Stimulated activated CD4-positive, alpha-beta T cell treated with anti-CD3 and anti-CD28 coated beads, Interleukin-1b, Interleukin-23, amount 100 ng/mL, for 4 hours (primary cell): Measurements from ENCODE around the gene PAPPA2.

Source experiments
- DNase-seq, 2 donors: peaks; one replicate each; pipeline ENCODE4 v3.0.0-alpha.2; 2020; ENCODE audit warnings: low read depth in 2 of 2

Gene PAPPA2

GRCh38 chr1:176854758-176855745 lies 392.1 kb downstream of the PAPPA2 start:
- DNase-seq: no peak

DNA sequence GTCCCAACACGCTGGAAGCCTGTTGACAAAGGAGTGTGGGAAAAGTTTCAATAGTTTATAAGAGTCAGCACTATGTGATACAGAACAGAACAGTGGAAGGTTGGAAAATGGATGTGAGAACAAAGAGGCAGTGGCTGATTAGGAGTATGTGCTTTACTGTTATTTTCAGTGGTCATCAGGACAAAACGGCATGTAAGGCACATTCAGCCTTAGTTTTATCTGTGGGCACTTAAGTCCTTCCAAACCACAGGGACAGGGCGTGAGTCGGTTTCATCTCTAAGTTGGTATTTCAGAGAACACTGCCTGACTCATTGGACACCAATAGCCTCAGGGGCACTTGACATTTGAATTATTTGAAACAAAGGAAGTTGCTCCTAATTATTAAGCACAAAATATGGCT lies 394.7 kb downstream of the PAPPA2 start:
- DNase-seq: no peak

- no peak for DNase-seq
Measured at GRCh38 chr1:176858433-176858916, 395.5 kb downstream of the PAPPA2 start.

- DNase-seq: no peak
Measured at GRCh38 chr1:176863613-176864012, 400.6 kb downstream of the PAPPA2 start.

- DNase-seq: no peak
Measured at GRCh38 chr1:176864211-176864610, 401.2 kb downstream of the PAPPA2 start.

- no peak for DNase-seq
Measured at GRCh38 chr1:176866011-176866714, 403.2 kb downstream of the PAPPA2 start.

DNA sequence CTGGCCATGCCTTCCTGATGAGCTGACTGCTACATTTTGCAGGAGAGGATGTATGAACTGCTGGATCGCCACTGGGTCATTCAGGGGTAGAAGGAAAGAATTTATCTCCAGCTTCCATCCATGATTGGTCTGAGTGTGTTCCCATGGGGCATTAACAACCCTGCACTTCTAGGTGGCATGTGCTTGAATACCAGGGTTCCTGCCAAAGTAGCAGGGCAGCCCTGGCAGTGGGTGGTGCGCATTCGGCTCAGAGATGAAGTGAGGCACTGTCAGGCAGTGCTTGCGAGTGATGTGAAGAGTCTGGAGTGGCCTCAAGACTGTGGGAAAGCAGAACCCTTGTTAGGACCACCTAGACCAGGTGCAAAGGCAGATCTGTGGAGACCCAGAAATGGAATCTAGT lies 406.6 kb downstream of the PAPPA2 start:
- DNase-seq: no peak

DNA sequence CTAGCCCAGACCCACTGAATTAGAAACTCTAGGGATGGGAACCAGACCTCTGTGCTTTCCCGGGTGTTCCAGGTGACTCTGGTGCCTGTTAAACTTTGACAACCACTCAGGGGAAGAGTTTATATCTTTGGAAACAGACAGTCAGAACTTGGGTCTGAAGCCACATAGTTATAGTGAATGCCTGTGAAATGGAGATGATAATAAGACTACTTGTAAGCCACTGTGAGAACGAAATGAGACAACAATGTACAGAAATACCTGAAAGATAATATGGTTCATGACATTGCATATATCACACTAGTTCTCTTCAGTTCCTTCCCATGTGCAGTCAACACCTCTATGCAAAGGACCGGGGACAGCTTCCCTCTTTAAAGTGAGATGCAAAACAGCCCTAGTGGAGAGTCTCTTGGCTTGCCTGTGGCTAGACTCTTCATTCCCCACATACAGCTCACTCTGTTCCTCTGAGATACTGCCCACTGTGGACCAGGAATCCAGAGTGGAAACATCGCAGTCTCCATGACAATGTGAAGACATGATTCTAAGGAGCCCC lies 414.1 kb downstream of the PAPPA2 start:
- no peak for DNase-seq

- DNase-seq: no peak
Measured at GRCh38 chr1:176877557-176877956, 414.6 kb downstream of the PAPPA2 start.

- DNase-seq: no peak
Measured at GRCh38 chr1:176878750-176879536, 416.0 kb downstream of the PAPPA2 start.

DNA sequence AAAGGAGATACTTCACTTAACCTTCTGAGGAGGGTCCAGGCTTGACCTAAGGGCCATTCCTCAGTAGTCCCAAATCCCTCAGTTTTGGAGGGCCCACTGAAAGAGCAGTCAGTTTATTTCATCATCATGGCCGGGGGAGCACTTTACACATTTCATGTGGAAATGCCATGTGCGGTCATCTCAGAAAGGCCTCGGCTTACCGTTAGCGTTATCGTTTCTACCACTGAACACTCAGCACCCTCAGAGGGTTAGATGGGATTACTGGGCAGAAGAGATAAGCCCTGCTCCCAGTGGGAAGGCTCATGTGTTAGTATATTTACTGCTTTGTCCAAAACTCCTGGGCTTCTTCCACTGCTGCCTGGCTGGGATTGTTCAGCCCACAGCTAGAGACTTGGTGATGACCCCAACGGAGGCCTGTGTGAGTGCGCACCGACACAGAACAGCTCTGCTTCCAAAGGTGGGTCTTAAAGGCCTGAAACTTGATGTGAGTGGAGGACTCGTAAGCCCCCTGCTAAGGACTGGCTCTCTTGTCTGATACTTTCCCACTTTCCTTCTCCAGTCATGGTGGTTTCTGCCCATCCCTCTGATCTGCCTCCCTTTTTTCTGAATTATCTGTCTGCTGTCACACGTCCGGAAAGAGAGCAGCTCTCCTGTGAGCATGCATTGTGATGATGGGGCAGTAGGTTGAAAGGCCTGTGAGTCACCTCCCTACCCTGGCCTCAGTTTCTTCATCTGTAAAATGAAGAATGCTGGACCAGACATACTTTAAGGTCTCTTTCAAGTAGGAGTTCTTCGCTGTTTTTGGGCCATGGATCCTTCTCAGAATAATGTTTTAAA lies 417.0 kb downstream of the PAPPA2 start:
- DNase-seq: no peak

DNA sequence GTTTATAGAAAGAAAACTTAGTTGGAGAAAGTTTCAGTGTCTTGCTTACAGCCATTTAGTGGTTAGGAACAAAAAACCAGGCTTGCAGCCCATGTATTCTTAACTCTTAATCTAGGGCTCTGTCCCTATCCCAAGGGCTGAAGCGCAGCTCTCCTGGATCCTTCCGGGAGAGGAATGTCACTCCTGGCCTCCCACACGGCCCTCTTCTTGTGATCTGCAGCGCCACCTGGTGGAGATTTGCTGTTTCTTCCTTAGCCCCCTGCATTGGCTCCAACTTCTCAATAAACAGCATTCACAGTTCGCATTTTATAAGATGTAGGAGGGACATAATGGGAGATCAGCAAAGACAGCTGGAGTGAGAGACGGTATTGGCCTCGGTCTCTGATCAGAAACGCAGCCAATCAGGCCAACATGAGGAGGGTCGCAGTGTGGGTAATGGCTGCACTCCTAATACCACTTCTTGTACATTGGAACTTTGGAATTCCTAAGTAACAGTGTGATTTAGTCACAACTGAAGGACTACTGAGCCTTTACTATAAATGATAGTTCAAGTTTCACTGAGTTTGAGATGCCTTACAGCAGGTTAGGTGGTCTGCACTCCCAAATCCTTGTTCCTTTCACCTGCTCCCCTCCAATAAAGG lies 418.1 kb downstream of the PAPPA2 start:
- DNase-seq: peak in 1 of 2 donors; percentile 18

DNA sequence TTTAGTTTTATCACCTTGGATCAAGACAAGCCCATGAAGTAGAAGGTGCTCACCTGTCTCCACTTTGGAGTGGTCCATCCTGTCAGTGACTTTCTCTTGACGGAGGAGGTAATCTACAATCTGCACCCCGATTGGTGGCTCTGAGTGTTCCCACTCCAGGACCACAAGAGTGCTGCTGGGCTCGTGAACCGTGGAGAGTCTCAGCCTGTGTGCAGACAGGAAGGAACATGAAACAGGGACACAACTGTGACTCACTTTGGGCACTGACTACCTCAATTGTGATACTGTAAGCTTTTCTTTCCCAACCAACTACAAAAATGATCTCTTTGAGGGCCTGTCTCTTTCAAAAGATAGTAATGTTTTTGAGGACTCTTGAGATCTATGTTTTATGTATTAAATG lies 421.3 kb downstream of the PAPPA2 start:
- DNase-seq: no peak

DNA sequence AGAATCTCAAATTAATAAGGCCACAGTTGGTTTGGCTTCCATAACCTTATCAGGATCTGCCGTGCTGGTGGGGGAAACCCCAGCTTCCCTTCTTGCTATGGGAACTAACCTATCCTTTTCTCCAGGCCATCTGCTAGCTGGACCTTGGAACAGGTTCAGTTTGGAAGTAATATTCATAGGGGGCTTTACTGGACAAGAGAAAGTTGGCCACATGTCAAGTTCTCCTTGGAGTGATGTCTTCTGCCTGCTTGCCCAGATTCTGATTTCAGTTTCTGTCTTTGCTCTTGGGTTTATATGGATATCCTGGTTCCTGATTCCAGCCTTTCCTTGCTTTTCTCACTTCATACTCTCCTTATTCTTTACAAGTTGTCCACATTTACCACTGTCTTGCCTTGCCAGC lies 421.9 kb downstream of the PAPPA2 start:
- DNase-seq: no peak

GRCh38 chr1:176885341-176885740 lies 422.4 kb downstream of the PAPPA2 start:
- DNase-seq: no peak

DNA sequence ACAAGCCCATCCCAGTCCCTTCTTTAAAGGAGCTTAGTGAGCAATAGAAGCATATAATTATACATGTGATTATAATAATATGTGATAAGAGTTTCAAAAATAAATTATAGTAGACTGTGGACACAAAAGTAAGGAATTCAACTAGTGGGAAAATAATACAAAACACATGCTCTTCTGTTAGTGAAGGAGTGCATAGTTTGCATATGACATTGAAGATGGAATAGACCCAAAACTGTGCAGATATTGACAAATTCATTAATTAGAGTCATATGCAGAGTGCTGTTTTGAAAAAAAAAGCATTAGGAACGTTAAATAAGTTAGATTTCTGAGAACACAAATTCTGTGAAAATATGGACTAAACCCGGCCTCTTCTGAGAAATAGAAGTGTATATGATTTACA lies 422.8 kb downstream of the PAPPA2 start:
- DNase-seq: no peak

DNA sequence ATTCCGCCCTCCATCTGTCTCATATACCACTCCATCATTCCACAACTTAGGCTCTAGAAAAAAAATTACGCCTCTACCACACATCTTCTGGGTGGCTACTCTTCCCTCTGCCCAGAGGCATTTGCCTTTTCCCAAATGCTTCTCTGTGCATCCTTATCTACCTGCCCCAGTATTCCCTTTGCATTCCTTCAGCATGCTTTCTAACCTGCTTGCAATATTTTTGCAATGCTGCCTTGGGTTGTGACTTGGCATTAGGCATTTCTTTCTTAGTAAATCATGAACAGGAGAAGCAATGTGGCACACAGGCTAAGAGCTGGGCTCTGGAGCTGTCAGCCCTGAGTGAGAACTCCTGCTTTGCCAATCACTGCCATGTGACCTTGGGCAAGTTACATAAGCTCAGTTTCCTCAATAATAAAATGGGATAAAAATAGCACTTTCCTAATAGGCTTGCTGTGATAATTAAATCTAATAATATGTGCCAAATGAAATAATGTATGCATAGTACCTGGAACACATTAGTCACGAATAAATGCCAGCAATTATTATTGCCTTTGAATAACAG lies 425.6 kb downstream of the PAPPA2 start:
- DNase-seq: no peak

- no peak for DNase-seq
Measured at GRCh38 chr1:176893625-176894352, 430.8 kb downstream of the PAPPA2 start.

- no peak for DNase-seq
Measured at GRCh38 chr1:176894450-176894849, 431.5 kb downstream of the PAPPA2 start.
